GM12875 (cell line): ENCODE results near the gene POU6F1.

Source experiments
- H3K4me3 ChIP-seq: one replicate; pipeline ENCODE4 v1.5.1; 2011; ENCODE audit warnings: low read depth, low read length, control low read depth
- CTCF ChIP-seq: IDR thresholded peaks from 2 replicates; pipeline ENCODE4 v1.5.1; 2011; ENCODE audit warnings: low read depth, mild to moderate bottlenecking, control low read depth, inconsistent platforms, low read length, moderate library complexity, borderline replicate concordance; ENCODE audit not compliant: insufficient read depth

The POU6F1 gene

GRCh38 chr12:51208016-51208660, 9.7 kb downstream of the POU6F1 start:
- no peak for TF ChIP-seq CTCF
- no peak overlapping the region for H3K4me3 ChIP-seq

- H3K4me3 ChIP-seq, result no peak overlapping the region
- no peak for TF ChIP-seq CTCF
Measured at GRCh38 chr12:51205350-51205749, 12.5 kb downstream of the POU6F1 start.

- no peak overlapping the region for H3K4me3 ChIP-seq
- TF ChIP-seq CTCF, result no peak
Measured at GRCh38 chr12:51202718-51203117, 15.1 kb downstream of the POU6F1 start.

- TF ChIP-seq CTCF, result no peak
- no peak overlapping the region for H3K4me3 ChIP-seq
Measured at GRCh38 chr12:51200806-51201205, 17.1 kb downstream of the POU6F1 start.

- no peak for TF ChIP-seq CTCF
Measured at GRCh38 chr12:51200156-51200555, 17.7 kb downstream of the POU6F1 start.

GRCh38 chr12:51199366-51199945, 18.4 kb downstream of the POU6F1 start:
- H3K4me3 ChIP-seq, result no peak overlapping the region
- TF ChIP-seq CTCF, result no peak

More at GRCh38 chr12:51200156-51200555, 17.7 kb downstream of the POU6F1 start:
- no peak overlapping the region for H3K4me3 ChIP-seq

- TF ChIP-seq CTCF, result no peak
- no peak overlapping the region for H3K4me3 ChIP-seq
Measured at GRCh38 chr12:51198568-51199365, 19.1 kb downstream of the POU6F1 start.
